GM21825 (cell line): ENCODE measurements around the gene KIF18A.
"Not testable (repeated sequence)": the region's sequence is repeated elsewhere in the genome, so short reads cannot be mapped to it uniquely, and the experiment has no call there.

Source experiments
- ATAC-seq: cut with Tn5 transposase; IDR thresholded peaks from one replicate; pipeline ENCODE4 v1.9.1; 2021; ENCODE audit warnings: mild to moderate bottlenecking, moderate library complexity; ENCODE audit not compliant: unreplicated experiment

KIF18A gene

DNA sequence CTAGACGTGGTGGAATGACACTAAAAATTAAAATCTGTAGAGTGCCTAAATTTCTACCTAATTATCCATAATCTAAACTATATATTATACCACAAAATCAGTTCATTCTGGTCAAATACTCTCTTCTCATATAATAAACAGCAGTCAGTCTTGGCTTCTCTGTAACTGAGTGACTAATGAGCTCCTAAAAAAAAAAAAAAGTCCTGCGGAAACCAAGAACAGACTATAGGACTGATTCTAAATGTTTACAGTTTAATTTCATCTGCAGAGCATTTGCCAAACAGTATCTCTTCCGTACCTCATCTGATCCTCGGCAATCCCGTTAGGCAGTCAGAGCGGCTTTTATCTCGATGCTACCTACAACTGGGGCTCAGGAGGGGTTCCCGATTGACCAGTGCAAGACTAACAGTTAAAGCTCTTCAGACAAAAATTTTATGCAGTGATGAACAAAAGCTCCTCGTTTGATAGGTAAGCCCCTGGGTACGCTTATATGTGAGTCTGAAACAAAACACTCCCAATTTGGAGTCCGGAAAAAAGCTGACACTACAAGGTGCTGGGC lies 686 bp downstream of the KIF18A start:
- peak; percentile 1 for ATAC-seq

GRCh38 chr11:28106353-28107043 lies 1.5 kb downstream of the KIF18A start:
- no peak for ATAC-seq

DNA sequence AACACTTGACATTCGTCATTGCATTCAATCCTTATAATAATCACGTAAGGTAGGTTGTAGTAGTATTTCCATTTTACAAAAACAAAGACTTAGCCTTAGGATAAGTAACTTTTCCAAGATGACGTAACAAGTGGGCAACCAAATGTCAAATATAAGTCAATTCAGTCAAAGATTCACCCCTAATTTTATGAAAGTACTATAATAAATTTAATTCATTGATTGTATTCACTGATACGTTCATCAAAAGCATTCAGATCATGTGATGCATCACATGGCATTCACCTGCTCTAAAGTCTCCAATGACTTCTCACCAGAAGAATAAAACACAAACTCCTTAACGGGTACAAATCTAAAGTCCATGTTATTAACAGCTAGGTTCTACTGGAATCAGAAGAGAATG lies 2.1 kb downstream of the KIF18A start:
- ATAC-seq = no peak

DNA sequence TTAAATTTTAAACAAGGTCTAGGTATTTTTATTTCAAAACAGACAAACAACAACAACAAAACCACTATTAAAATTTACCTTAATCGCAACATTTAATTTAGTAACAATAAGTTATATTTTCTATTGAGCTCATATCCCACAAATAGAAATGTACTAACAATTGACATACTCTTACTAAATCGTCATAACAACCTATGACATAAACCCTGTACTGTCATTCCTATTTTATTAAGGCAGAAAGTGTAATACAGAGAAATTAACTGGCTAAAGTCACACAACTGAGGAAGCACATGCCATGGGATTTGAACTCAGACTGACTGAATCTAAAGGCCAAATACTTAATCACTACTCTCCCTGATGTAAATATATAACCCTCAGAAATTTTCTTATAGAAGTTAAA lies 3.0 kb downstream of the KIF18A start:
- no peak for ATAC-seq

DNA sequence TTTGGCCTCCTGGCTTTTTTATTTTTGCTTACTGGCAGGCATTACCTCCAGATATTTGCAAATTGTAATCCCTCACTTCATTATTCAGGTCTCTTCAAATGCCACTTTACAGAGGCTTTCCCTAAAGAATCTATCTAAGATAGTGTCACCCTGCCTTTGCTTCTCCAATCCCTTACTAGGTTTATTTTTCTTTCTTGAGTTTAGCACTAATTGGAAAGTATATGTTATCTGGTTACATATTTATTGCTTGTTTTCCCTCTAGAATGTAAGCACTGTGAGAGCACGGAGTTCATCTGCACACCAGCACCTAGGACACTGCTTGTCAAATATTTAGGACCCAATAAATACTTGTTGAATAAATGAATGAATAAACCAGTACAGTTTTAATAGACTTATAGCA lies 3.5 kb downstream of the KIF18A start:
- no peak for ATAC-seq

DNA sequence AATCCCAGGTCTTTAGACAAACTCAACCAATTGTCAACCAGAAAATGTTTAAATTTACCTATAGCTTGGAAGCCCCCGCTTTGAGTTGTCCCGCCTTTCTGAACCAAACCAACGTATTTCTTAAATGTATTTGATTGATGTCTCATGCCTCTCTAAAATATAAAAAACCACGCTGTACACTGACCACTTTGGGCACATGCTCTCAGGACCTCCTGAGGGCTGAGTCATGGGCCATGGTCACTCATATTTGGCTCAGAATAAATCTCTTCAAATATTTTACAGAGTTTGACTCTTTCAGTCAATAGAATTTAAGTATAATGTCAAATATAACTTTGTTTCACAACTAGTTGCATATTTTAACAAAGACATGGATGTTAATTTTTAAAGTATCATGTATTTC lies 5.7 kb downstream of the KIF18A start:
- not testable (repeated sequence) for ATAC-seq

GRCh38 chr11:28100665-28101064 lies 7.3 kb downstream of the KIF18A start:
- ATAC-seq = no peak

- no peak for ATAC-seq
Observed at GRCh38 chr11:28099715-28100114, 8.2 kb downstream of the KIF18A start.

DNA sequence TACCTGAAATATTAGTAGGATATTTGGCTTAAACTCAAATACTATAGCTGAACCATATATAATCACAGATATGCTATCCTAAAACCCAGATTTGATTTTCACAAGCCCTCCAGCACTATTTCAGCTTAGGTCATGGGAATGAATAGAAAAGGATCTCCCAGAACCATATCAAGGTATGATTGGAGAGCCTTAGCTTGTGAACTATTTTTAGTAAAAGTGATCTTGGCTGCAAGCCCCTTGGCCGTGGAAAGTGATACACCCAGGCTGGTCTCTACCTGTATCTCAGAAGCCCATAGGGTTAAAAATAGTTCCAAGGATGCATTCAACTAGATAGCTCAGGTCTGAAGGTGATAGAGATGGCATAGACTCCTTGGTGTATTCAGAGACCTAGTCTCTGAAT lies 9.7 kb downstream of the KIF18A start:
- ATAC-seq = no peak

GRCh38 chr11:28092786-28093185 lies 15.2 kb downstream of the KIF18A start:
- ATAC-seq = no peak

DNA sequence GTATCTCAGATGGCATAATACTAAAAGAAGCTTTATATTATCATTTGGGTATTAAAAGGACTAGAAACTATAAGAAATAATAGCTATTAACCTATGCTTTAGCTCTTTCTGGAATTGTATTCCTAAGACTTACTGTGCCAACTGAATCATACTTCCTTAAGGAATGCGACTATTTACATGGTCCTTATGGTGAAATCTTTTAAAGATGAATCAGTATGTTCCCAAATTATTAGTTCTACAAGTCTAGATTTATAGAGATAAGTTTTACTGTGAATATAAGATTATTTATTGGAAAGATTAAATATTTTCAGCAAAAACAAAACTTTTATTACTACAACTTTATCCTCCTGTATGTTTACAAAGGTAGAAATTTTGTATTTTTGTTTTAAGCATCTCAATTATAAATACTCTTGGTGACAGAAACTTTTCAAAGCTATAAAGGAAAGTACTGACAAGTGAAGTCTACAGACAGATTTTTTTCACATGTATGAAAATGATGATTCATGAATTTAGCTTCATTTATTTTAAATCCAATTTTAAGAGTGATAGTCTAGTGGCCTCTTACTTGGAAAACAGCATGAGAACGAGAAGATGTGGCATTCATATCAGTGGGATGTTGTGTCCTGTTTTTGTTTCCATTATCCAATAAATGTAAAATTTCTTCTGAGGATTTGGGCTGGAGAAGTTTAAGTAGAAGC lies 17.8 kb downstream of the KIF18A start:
- no peak for ATAC-seq

GRCh38 chr11:28089378-28089777 lies 18.6 kb downstream of the KIF18A start:
- no peak for ATAC-seq

GRCh38 chr11:28087693-28088092 lies 20.3 kb downstream of the KIF18A start:
- not testable (repeated sequence) for ATAC-seq

DNA sequence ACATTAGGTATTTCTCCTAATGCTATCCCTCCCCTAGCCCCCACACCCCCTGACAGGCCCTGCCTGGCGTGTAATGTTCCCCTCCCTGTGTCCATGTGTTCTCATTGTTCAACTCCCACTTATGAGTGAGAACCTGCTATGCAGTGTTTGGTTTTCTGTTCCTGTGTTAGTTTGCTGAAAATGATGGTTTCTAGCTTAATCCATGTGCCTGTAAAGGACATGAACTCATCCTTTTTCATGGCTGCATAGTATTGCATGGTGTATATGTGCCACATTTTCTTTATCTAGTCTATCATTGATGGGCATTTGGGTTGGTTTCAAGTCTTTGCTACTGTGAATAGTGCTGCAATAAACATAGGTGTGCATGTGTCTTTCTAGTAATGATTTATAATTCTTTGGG lies 20.8 kb downstream of the KIF18A start:
- ATAC-seq = not testable (repeated sequence)

- no peak for ATAC-seq
Observed at GRCh38 chr11:28086569-28086968, 21.4 kb downstream of the KIF18A start.

DNA sequence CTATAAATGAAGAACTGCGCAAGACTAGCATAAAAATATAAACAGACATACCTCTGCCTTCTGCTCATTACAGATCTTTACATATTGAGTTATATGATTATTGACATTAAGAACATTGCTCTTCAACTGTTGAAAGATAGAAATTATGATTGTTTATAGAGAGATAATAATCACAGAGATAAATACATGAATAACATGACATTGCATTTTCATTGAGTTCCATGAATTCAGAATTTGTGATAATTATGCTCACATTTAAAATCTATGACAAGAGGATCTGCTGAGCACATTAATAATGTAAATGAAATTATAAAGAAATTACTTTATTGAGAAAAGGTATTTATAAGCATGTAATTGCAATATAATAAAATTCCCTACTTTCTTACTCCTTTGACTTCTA lies 24.8 kb downstream of the KIF18A start:
- no peak for ATAC-seq

DNA sequence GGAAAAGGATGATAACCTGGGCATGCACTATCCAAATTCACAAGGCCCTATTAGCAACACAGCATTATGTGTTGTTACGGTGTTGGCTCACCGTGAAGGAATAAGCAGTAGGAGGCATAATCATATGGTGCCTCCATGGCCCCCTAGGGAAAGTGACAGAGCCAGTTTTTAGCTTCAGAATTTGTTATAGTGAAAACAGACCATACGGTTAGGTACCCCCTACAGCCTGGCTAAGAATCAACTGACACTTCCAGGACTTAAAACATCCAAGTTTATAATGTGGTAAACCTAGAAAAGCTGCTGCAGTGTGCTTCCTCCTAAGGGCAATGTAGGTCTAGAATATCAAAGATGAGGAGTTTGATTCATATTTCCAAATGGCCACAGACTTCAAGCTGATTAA lies 30.4 kb downstream of the KIF18A start:
- ATAC-seq = no peak

GRCh38 chr11:28072321-28072720 lies 35.6 kb downstream of the KIF18A start:
- no peak for ATAC-seq

DNA sequence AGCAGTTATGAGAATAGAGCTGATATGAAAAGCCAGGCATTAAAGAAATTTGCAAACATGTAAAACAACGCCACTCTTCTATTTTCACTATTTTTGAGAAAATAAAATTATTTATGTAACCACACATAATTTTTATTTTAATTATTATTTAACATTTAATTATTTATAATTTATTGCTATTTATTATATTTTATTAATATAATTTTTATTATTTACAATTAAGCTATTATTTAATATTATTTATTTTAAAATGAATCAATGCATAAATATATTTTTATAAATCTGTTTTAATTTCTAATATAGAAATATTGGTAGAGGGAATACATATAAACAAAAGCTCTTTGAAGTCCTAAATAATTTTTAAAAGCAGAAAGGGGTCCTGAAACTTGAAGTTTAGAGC lies 36.7 kb downstream of the KIF18A start:
- ATAC-seq = no peak

GRCh38 chr11:28058333-28058732 lies 49.6 kb downstream of the KIF18A start:
- no peak for ATAC-seq

DNA sequence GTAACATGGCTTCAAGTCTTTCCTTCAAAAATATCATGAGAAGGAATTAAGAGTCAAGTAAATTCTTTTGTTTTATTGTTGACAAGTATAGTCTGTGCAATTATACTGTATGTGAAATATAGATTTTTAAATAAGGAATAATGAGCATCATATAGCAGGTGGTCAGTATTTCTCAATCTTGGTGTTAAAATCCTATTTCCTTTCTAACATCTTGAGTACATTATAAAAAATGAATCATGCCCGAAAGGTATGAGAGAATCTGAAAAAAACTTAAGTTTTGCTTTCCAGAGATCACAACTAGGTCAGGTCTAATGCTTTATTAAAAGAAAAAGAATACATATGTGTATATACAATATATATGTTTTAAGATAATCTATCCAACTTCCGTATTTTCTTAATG lies 53.1 kb downstream of the KIF18A start:
- ATAC-seq = no peak
